Sigmoid colon (tissue), 7 donors: ENCODE measurements around the gene SWSAP1. TPM values are rescaled to one million over a fixed set of nuclear protein-coding genes. Genes with fewer than 3 reads are reported as not detected.

Experiments
- DNase-seq: peaks from one replicate; pipeline ENCODE4 v3.0.0-alpha.2; 2019
- H3K27ac ChIP-seq, 4 donors: fragments of 200-600 bp; sonication (generic); one replicate each; pipeline ENCODE4 v1.5.1; 2016 to 2019; ENCODE audit warnings: mild to moderate bottlenecking in 1 of 4
- H3K27me3 ChIP-seq, 3 donors: fragments of 200-600 bp; sonication (generic); one replicate each; pipeline ENCODE4 v1.5.1; 2019; ENCODE audit warnings: mild to moderate bottlenecking in 1 of 3
- H3K36me3 ChIP-seq, 4 donors: fragments of 200-600 bp; sonication (generic); one replicate each; pipeline ENCODE4 v1.5.1; 2016 to 2019
- H3K4me1 ChIP-seq, 4 donors: fragments of 200-600 bp; sonication (generic); one replicate each; pipeline ENCODE4 v1.5.1; 2017 to 2019
- H3K4me3 ChIP-seq, 4 donors: fragments of 200-600 bp; sonication (generic); one replicate each; pipeline ENCODE4 v1.5.1; 2017 to 2019; ENCODE audit warnings: mild to moderate bottlenecking in 2 of 4, moderate library complexity in 1 of 4
- H3K9me3 ChIP-seq, 4 donors: fragments of 200-600 bp in 3 of 4; sonication (generic) in 3 of 4; one replicate each; pipeline versions ENCODE4 v1.5.1 to v1.6.1; 2013 to 2019
- EP300 ChIP-seq, 4 donors: sonication (generic); formaldehyde crosslinking; IDR thresholded peaks; one replicate each; pipeline ENCODE4 v1.6.1; 2017; ENCODE audit warnings: antibody characterized with exemption in 4 of 4
- POLR2A ChIP-seq, 2 donors: fragments of 450-650 bp; IDR thresholded peaks; one replicate each; pipeline ENCODE4 v1.6.1; 2016; ENCODE audit warnings: antibody characterized with exemption in 2 of 2, mild to moderate bottlenecking in 2 of 2, moderate library complexity in 2 of 2
- POLR2AphosphoS5 ChIP-seq, 4 donors: sonication (generic); formaldehyde crosslinking; IDR thresholded peaks; one replicate each; pipeline ENCODE4 v1.6.1; 2017; ENCODE audit warnings: antibody characterized with exemption in 4 of 4
- WGBS, 2 donors: extraction: QIAGEN DNeasy Blood & Tissue Kit; methylation state at CpG; one replicate each; pipeline ENCODE4 v1.1.7; 2013; 5-methylcytosine and 5-hydroxymethylcytosine counted together
- intact Hi-C: fragments of 100-400 bp; cut with DNase I; formaldehyde crosslinking; loops from one replicate; pipeline ENCODE4 v1.15.1; 2023
- polyA plus RNA-seq, 3 donors: library from polyadenylated mRNA; stranded (reverse); fragments of 200-250 nt; gene quantifications; one replicate each; pipeline ENCODE4 v1.2.3, GENCODE V29; 2013
- total RNA-seq, 4 donors: library from RNA; depleted of rRNA; stranded (reverse); fragments of >200 nt; gene quantifications; one replicate each; pipeline ENCODE4 v1.1.0, GENCODE V29; 2016
- TF ChIP-seq, protein P1 (sequence below), 4 experiments: fragments of 450-650 bp in 3 of 4; fragments of 200-600 bp in 1 of 4; IDR thresholded peaks; one replicate each; pipeline ENCODE4 v1.5.1; 2016 to 2019; ENCODE audit warnings: antibody characterized with exemption in 4 of 4, mild to moderate bottlenecking in 3 of 4, moderate library complexity in 2 of 4
- donor health status: healthy with polysubstance abuse.
- donor health status: Bipolar disorder and iron deficiency.
- donor health status: healthy.

SWSAP1 gene
- total and polyA plus RNA-seq, 7 donors, result 0.71 to 4.3 (median 1.8) TPM

DNA sequence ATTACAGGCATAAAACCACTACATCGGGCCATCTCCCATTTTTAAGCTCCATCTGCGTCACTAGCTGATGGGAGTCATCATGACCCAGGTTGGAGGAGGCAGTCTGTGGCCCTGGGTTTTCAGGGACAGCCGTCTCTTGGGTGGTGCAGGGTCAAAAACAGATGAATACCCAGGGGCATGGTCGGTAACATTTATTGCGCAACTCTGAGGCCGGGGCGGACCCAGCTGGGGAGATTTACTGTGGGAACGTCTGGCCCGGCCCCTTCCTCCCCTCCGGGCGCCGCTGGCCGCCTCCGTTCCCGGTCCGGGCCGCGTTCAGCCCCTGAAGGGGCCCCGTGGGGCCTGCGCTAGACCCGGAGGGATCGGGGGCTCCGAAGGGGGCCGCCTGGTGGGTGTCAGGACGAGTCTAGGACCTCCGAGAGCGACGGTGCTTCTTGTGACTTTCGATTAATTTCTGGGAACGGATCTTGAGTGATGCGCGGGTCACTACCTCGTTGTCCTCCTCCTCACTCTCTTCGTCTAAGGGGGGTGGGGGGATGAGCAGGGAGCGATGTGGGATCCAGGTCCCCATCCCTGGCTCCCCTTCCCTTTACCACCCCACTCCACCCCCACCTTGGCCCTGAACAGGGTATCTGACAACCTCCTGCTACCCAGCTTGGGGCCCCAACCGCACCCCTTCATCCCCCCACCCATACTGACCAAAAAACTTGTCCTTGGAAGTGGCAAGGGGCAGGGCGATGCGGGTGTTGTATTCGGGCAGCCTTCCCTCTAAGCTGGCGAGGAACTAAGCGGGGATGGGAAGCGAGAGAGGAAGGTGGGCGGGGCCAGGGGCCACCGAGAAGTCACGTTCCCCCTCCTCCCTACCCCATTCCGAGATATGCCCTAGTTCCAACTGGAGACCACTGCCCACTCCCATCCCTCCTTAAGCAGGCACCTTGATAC lies 46.2 kb downstream of the SWSAP1 start:
- Histone ChIP-seq H3K27me3 (peaks cover 43 to 82% (median 61%) of the 10 kb centered on the region in 3 donors), H3K4me3 (peak overlapping the region in 3 of 4 donors; percentile 8 to 42 (median 38)), H3K27ac (peak overlapping the region in 1 of 4 donors; percentile 4), H3K36me3 (no peaks in the 10 kb centered on the region), H3K9me3 (no peaks in the 10 kb centered on the region), H3K4me1 (peaks cover 0 to 41% (median 33%) of the 10 kb centered on the region in 4 donors)
- 3 to 4% methylated on average over 46 of the region's 46 CpGs for WGBS, 2 donors
- intact Hi-C loops, result no loop called here
- peak; percentile 80 for DNase-seq
- TF ChIP-seq POLR2AphosphoS5 (IDR thresholded peaks at IDR 0.05) (peak in 2 of 4 donors; percentile 18 to 26), POLR2A (IDR thresholded peaks at IDR 0.05) (no peak), EP300 (IDR thresholded peaks at IDR 0.05) (no peak)
- TF ChIP-seq, protein P1, sequence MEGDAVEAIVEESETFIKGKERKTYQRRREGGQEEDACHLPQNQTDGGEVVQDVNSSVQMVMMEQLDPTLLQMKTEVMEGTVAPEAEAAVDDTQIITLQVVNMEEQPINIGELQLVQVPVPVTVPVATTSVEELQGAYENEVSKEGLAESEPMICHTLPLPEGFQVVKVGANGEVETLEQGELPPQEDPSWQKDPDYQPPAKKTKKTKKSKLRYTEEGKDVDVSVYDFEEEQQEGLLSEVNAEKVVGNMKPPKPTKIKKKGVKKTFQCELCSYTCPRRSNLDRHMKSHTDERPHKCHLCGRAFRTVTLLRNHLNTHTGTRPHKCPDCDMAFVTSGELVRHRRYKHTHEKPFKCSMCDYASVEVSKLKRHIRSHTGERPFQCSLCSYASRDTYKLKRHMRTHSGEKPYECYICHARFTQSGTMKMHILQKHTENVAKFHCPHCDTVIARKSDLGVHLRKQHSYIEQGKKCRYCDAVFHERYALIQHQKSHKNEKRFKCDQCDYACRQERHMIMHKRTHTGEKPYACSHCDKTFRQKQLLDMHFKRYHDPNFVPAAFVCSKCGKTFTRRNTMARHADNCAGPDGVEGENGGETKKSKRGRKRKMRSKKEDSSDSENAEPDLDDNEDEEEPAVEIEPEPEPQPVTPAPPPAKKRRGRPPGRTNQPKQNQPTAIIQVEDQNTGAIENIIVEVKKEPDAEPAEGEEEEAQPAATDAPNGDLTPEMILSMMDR (IDR thresholded peaks at IDR 0.05), result no peak

DNA sequence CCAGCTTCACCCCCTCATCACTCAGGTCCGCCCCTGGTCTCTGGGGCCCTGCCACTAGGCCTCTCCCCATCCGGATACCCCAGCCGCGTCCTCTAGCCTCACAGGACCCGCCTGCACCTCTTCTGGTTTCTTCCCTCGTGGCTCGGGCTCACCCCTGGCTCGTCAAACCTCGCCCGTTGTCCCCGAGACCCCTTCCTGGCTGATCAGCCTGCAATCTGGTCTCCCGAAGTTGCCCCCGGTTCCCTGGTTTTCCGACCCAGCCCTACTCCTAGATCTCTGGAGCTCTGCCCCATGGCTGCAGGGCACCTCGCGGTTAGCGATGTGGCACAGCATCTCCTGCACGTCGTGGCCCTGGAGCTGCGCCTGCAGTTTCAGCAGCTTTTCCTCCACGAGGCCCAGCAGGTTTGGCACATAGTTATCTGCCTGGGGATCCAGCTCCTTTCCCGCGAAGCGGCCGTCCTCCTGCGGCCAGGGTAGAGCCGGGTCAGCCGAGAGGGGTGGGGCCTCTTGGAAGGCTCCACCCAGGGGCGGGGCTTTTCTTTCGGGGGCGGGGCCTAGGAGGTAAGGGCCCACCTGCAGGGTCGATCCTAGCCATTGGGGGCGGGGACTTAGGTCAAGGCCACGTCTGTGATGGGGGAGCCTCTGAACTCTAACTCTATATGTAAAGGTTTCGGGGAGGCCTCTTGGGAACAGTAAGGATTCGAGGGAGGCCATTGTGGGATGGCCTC lies 47.1 kb downstream of the SWSAP1 start:
- DNase-seq, result no peak
- H3K36me3 ChIP-seq, result no peaks in the 10 kb centered on the region
- H3K27me3 ChIP-seq, result peaks cover 43 to 78% (median 61%) of the 10 kb centered on the region in 3 donors
- no peak overlapping the region for H3K27ac ChIP-seq
- TF ChIP-seq EP300 (IDR thresholded peaks at IDR 0.05) (no peak), POLR2A (IDR thresholded peaks at IDR 0.05) (no peak), POLR2AphosphoS5 (IDR thresholded peaks at IDR 0.05) (no peak)
- TF ChIP-seq, protein P1 (IDR thresholded peaks at IDR 0.05), result no peak
- H3K4me1 ChIP-seq, result peaks cover 0 to 41% (median 33%) of the 10 kb centered on the region in 4 donors
- intact Hi-C loops, result no loop called here
- no peaks in the 10 kb centered on the region for H3K9me3 ChIP-seq
- H3K4me3 ChIP-seq, result peak overlapping the region in 2 of 4 donors; percentile 8 to 42
- WGBS, 2 donors, result 14 to 18% methylated on average over 36 of the region's 36 CpGs

DNA sequence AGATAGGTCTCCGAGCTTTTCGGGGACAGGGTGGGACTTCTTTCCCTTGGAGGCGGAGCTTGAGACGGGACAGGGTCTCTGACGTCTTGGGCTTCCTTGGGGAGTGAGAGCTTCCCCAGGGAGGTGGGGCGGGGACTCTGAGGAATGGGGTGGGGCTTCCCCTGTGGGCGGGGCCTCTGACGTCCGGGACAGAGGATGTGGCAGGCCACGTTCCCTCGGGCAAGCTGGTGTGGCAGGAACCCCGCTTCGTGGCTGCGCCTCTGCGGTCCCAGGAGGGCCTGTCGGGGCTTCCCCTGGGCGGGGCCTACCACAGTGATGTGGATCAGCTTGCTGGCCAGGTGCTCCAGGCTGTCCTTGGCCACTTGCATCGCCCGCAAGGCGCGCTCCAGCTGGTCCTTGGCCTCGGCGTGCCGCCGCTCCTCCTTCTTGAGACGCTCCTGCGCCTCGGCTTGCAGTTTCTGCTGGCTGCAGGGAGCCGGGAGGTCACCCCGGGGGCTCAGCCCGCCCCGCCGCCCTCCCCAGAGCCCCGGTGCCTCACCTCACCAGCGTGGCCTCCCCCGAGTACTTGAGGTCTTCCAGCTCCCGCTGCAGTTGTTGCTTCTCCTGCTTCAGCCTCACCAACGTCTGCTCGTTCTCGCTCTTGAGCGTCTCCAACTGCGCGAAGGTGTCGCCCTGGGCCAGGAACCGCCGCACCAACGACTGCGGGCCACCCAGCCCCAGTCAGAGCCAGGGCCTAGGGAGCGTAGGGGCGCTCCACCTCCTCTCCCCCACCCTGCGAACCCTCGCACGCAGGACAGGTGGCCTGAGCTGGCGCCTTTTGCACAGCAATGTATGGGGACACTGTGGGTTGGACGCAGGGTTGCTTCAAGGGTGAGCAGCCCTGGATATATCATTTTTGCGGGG lies 47.9 kb downstream of the SWSAP1 start:
- Histone ChIP-seq H3K4me1 (peaks cover 0 to 41% (median 33%) of the 10 kb centered on the region in 4 donors), H3K36me3 (no peaks in the 10 kb centered on the region), H3K27me3 (peaks cover 43 to 69% (median 56%) of the 10 kb centered on the region in 3 donors), H3K27ac (no peak overlapping the region), H3K9me3 (no peaks in the 10 kb centered on the region), H3K4me3 (peak overlapping the region in 3 of 4 donors; percentile 14 to 31 (median 30))
- TF ChIP-seq POLR2AphosphoS5 (IDR thresholded peaks at IDR 0.05) (peak in 1 of 4 donors; percentile 23), POLR2A (IDR thresholded peaks at IDR 0.05) (no peak)
- 3 to 5% methylated on average over 56 of the region's 56 CpGs for WGBS, 2 donors
- DNase-seq, result peak; percentile 86
- intact Hi-C loops, result no loop called here

DNA sequence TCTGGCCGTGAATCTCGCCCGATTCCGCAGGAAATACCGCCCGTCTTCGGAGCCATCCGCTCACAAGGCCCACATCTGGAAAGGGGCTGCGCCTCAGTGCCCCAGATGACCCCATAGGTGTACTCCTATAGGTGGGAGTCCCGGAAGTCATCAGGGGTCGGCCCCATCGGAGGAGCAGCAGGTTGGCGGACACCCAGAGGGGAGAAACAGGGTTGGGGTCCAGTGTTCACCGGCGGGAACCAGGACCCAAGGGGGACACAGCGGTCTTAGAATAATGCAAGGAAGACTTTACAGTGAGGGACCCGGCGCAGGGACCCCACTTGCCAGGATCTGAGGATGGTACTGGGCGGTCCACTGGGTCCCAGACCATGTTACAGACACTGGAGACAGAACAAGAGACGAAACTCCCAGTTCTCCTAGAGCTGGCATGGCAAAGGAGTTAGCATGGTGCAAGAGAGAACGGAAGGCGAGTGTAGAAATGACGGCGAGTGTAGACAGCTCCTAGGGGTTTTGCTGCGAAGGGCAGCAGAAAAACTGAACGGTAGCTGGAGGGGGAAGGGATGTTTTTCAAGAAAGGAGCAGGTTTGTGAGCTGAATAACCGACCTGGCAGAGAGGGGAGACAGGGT lies 48.8 kb downstream of the SWSAP1 start:
- peaks cover 0 to 41% (median 32%) of the 10 kb centered on the region in 4 donors for H3K4me1 ChIP-seq
- peaks cover 42 to 60% (median 53%) of the 10 kb centered on the region in 3 donors for H3K27me3 ChIP-seq
- 41 to 48% methylated on average over 27 of the region's 27 CpGs for WGBS, 2 donors
- TF ChIP-seq EP300 (IDR thresholded peaks at IDR 0.05) (no peak), POLR2AphosphoS5 (IDR thresholded peaks at IDR 0.05) (no peak), POLR2A (IDR thresholded peaks at IDR 0.05) (no peak)
- TF ChIP-seq, protein P1 (IDR thresholded peaks at IDR 0.05), result no peak
- DNase-seq, result no peak
- no peak overlapping the region for H3K4me3 ChIP-seq
- H3K9me3 ChIP-seq, result no peaks in the 10 kb centered on the region
- H3K27ac ChIP-seq, result no peak overlapping the region
- no peaks in the 10 kb centered on the region for H3K36me3 ChIP-seq
- intact Hi-C loops, result no loop called here
